Stimulated activated CD4-positive, alpha-beta T cell treated with anti-CD3 and anti-CD28 coated beads, Interleukin-12 subunit alpha, Interleukin-12 subunit beta, amount 100 ng/mL, for 24 hours (primary cell): ENCODE measurements around the gene DUOX2.
"Not testable (repeated sequence)": the region's sequence is repeated elsewhere in the genome, so short reads cannot be mapped to it uniquely, and the experiment has no call there.

ENCODE experiments used
- DNase-seq, 2 experiments: peaks; one replicate each; pipeline ENCODE4 v3.0.0-alpha.2; 2020; ENCODE audit warnings: low read depth in 2 of 2

DUOX2 gene

GRCh38 chr15:45138814-45139765, 25.1 kb upstream of the DUOX2 start:
- no peak for DNase-seq

DNA sequence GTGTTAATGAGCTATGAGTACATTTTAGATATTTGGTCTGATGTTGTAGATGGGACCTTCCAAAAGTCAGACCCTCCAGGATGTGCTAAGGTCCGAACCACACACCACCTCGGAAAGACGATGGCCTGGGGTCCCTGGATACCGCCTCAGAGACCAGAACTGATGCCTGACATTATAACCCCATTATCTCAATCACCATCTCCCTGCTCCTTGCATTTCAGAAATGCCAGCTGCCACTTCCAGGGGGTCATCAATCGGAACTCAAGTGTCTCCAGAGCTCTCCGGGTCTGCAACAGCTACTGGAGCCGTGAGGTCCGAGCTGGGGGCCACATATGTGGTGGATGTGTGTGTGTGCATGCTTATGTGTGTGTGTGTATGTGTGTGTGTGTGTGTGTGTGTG, 23.7 kb upstream of the DUOX2 start:
- DNase-seq, result no peak

DNA sequence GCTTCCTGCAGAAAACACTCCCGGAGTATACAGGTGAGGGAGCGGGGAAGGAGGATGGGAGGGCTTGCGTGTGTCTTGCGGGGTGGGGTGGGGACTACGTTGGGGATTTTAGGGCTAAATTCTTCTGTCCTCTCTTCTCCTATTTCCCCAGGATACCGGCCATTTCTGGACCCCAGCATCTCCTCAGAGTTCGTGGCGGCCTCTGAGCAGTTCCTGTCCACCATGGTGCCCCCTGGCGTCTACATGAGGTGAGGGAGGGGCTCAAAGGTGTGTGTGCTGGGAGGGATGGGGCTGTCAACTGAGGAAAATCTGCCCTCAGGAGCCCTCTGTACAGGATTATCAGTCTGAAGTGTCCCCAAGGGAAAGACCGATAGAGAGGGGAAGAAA, 22.4 kb upstream of the DUOX2 start:
- DNase-seq, result no peak

GRCh38 chr15:45135705-45136377, 21.9 kb upstream of the DUOX2 start:
- DNase-seq, result not testable (repeated sequence)

DNA sequence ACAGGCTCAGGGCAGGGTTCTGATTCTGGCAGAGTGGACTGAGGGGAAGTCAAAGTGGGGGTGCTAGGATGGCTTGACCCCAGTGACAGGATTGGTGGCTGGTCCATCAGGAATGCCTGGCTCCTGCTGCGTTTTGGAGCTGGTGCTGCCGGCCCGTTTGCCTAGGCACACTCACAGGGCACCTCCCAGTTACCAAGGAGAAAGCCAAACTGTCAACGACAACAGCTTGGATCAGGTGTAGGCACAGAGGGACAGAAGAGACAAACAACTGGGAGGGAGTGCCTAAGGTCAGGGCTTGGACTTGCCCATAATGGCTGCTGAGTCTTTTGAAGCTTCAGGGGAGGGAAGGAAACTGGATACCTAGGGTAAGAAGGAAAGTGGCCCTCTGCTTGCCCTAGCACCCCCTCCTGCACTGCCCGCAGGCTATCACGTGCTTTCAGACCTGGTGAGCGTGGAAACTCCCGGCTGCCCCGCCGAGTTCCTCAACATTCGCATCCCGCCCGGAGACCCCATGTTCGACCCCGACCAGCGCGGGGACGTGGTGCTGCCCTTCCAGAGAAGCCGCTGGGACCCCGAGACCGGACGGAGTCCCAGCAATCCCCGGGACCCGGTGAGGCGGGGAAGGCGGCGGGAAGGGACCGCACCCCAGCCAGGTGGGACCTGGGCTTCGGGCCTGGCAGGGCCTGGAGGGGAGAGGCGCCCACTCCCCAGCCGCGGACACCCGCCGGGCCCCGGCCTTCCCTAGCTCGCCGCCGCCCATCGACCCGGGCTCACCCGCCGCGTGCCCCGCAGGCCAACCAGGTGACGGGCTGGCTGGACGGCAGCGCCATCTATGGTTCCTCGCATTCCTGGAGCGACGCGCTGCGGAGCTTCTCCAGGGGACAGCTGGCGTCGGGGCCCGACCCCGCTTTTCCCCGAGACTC, 21.0 kb upstream of the DUOX2 start:
- no peak for DNase-seq

- DNase-seq, result no peak
These were observed 20.1 kb upstream of the DUOX2 start for GRCh38 chr15:45134046-45134445.

DNA sequence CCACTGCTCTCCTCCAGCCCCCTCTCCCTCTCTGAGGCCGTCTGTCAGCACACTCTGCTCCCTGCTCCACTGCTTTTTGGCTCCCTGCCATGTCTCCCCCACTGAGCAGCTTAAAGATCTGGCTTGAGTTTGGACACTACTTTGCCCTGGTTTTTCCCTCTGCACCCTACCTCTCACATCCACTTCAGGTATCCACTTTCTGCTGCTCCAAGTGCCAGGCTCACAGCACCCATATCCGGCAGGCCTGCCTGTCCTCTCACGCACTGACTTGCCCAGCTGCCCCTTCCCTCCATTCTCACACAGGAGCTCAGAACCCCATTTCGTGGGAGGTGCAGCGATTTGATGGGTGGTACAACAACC, 19.6 kb upstream of the DUOX2 start:
- no peak for DNase-seq

GRCh38 chr15:45132844-45133560, 19.0 kb upstream of the DUOX2 start:
- no peak for DNase-seq

DNA sequence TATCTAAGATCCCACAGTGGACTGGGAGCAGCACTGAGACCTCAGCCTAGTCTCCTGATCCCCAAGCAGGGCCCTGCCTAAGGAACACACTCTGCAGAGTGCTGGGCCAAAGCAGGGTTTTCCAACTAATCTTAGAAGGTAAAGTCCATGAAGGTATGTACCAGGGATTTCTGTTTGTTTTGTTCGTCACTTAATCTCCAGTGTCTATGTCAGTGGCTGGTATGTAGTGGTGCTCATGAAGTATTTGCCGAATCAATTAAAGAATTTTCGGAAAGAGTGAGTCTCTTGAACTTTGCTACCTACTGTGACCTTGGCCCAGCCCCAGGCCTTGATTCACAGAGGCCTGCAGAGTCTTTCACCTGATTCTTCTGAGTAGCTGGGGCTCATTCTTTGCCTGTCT, 17.5 kb upstream of the DUOX2 start:
- DNase-seq, result no peak

DNA sequence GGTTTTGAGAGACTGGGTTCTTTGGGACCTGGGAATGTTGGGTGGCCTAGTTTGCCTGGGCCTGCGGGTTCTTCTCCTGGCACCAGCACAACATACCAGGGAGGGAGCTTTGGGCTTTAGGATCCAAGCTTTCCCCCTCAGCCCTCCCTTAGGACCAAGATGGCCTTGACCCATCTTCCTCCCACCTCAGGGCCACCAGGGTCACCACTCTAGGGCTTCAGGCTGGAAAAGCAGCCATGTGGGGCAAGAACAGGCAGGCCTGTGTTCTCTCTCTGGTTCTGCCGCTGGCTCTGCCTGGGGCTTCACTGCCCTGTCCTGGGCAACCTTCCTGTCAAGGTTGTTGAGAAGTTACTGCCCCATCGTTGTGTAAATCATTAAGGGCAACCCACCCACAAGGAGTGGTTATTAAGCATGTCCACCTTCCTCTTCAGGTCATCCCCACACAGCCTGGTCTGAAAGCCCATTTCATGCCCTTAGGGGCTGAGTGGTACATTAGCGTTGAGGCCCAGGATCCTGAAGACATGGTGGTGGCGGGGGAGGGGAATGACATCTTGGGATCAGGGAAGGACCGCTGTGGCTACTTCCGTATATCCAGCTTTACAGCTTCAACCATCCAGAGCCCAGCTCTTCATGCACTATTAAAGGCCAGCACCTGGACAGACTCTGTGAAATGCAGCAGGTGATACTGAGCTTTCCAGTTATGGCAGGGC, 16.5 kb upstream of the DUOX2 start:
- DNase-seq, result no peak

DNA sequence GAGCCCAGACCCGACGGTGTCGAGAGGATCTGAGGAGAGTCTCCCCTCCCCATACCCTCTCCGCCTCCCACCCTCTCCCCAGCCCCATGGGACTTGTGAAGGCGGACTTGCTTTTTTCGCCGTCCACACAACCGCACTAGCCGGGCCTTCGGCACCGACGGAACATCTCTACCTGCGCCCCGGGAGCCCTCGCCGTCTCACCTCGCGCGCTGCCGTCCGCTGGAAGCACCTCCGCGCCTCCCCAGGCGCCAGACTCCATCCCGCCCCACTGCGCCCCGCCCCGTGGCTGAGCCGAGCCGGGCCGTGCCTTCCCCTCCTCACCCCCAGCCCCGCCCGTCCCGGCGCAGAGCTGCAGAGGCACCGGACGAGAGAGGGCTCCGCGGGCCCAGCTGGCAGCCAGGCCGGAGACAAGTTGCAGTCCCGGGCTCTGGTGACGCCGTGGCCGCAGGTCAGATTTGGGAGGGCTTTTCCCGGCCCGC, 15.7 kb upstream of the DUOX2 start, which contains the start of the genes DUOX1 and DUOXA1:
DUOX1 (plus strand) TSS at position 344 of the 479 bp plus-strand sequence. CDS start 1,973 bp downstream, outside the sequence.
DUOXA1 (minus strand) TSS at position 229 of the 479 bp plus-strand sequence. CDS start 6,865 bp downstream, outside the sequence.
- DNase-seq, result no peak

- DNase-seq, result no peak
These were observed 15.1 kb upstream of the DUOX2 start for GRCh38 chr15:45128971-45129639.

- no peak for DNase-seq
These were observed 12.7 kb upstream of the DUOX2 start for GRCh38 chr15:45126535-45127158.

DNA sequence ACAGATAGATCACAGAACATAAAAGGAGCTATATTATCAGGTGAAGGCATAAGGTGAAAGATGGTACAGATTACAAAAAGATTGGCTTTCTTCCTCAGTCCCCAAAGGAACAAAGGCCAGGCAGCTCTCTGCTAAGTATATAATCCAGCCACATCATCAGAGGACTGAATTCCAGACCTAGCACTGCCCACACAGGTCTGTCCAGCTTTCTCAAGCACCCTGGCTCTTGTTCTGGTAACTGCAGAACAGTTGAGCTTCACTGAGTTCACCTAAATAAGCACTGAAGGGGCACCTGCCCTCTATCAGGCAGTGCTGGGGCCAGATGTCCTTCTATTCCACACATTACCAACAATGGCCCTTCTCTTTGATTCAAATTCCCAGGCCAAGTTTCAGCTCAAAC, 9.4 kb upstream of the DUOX2 start:
- DNase-seq, result no peak

- no peak for DNase-seq
These were observed 8.7 kb upstream of the DUOX2 start for GRCh38 chr15:45122719-45123118.

DNA sequence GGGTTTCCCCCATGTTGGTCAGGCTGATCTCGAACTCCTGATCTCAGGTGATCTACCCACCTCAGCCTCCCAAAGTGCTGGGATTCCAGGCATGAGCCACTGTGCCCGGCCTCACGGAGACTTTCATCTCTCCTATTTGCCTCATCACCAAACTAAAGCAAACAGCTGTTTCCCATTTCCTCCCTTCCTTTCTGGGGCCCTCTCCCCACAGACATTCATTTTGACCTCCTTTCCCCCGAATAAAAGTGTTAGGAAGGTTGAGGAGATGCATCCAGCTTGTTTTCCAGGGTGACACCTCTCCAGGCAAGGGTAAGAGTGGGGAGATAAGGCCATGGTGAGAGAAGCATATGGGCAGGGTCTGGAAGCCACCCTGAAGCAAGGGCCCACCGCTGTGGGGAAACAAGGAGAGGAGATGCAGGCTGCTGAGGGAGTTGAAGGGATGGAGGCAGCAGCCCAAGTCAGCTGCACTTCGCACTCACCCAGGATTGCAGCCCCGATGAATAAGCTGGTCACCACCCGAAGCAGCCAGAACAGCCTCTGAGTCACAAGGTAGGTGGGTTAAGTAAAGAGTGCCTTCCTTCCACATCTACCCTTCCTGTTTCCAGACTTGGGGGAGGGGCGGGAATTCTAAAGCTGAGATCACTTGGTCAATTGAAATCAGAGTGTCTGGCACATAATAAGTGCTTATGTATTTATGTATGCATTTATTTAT, 7.9 kb upstream of the DUOX2 start:
- DNase-seq, result no peak

GRCh38 chr15:45121020-45121419, 7.0 kb upstream of the DUOX2 start:
- DNase-seq, result no peak

- DNase-seq, result no peak
These were observed 6.4 kb upstream of the DUOX2 start for GRCh38 chr15:45120081-45120972.
